HG02763 (cell line): ENCODE results near the gene LRRC70.
"Not testable (repeated sequence)": the region's sequence is repeated elsewhere in the genome, so short reads cannot be mapped to it uniquely, and the experiment has no call there.

Experiments used
- ATAC-seq: cut with Tn5 transposase; IDR thresholded peaks from one replicate; pipeline ENCODE4 v1.9.1; 2021; ENCODE audit warnings: mild to moderate bottlenecking, moderate library complexity; ENCODE audit not compliant: unreplicated experiment

LRRC70 gene

GRCh38 chr5:62578540-62578939 is at the start of gene LRRC70:
Gene LRRC70, plus strand, starts transcription at chr5:62578819. Its CDS starts 620 bp downstream, at chr5:62579439.
- ATAC-seq, result peak; percentile 91

GRCh38 chr5:62533597-62533996 is 45.0 kb upstream of the LRRC70 start:
- no peak for ATAC-seq

GRCh38 chr5:62534461-62535236 is 44.0 kb upstream of the LRRC70 start:
- no peak for ATAC-seq

- ATAC-seq, result no peak
Observed at GRCh38 chr5:62536232-62536631, 42.4 kb upstream of the LRRC70 start.

- no peak for ATAC-seq
Observed at GRCh38 chr5:62536783-62537182, 41.8 kb upstream of the LRRC70 start.

- no peak for ATAC-seq
Observed at GRCh38 chr5:62538017-62538942, 40.3 kb upstream of the LRRC70 start.

GRCh38 chr5:62542720-62543119 is 35.9 kb upstream of the LRRC70 start:
- ATAC-seq, result no peak

- no peak for ATAC-seq
Observed at GRCh38 chr5:62547945-62548630, 30.5 kb upstream of the LRRC70 start.

GRCh38 chr5:62550103-62550502 is 28.5 kb upstream of the LRRC70 start:
- ATAC-seq, result no peak

GRCh38 chr5:62555930-62556329 is 22.7 kb upstream of the LRRC70 start:
- ATAC-seq, result no peak

- ATAC-seq, result no peak
Observed at GRCh38 chr5:62558941-62559340, 19.7 kb upstream of the LRRC70 start.

- no peak for ATAC-seq
Observed at GRCh38 chr5:62560786-62561185, 17.8 kb upstream of the LRRC70 start.

GRCh38 chr5:62561896-62562295 is 16.7 kb upstream of the LRRC70 start:
- no peak for ATAC-seq

- no peak for ATAC-seq
Observed at GRCh38 chr5:62562867-62563266, 15.8 kb upstream of the LRRC70 start.

- ATAC-seq, result no peak
Observed at GRCh38 chr5:62564101-62564500, 14.5 kb upstream of the LRRC70 start.

- ATAC-seq, result not testable (repeated sequence)
Observed at GRCh38 chr5:62565740-62566139, 12.9 kb upstream of the LRRC70 start.

GRCh38 chr5:62568143-62568542 is 10.5 kb upstream of the LRRC70 start:
- ATAC-seq, result no peak

- ATAC-seq, result no peak
Observed at GRCh38 chr5:62568800-62569432, 9.7 kb upstream of the LRRC70 start.

GRCh38 chr5:62569470-62569869 is 9.1 kb upstream of the LRRC70 start:
- ATAC-seq, result no peak

GRCh38 chr5:62572918-62573514 is 5.6 kb upstream of the LRRC70 start:
- ATAC-seq, result no peak
